Mononuclear cell (primary cell): ENCODE data around the gene GMDS. TPM values are rescaled to one million over a fixed set of nuclear protein-coding genes. Genes with fewer than 3 reads are reported as not detected.

Experiments
- H3K27me3 ChIP-seq: 2 replicates; pipeline ENCODE4 v1.6.0; 2011; ENCODE audit warnings: low read length, control low read depth; ENCODE audit not compliant: insufficient read depth
- H3K4me1 ChIP-seq: 2 replicates; pipeline ENCODE4 v1.5.1; 2011; ENCODE audit warnings: mild to moderate bottlenecking, low read length, control low read depth; ENCODE audit not compliant: insufficient read depth
- H3K4me3 ChIP-seq: 2 replicates; pipeline ENCODE4 v1.5.1; 2011; ENCODE audit warnings: mild to moderate bottlenecking, low read length, moderate library complexity
- H3K9me3 ChIP-seq: 2 replicates; pipeline ENCODE4 v1.5.1; 2011; ENCODE audit warnings: low read depth, mild to moderate bottlenecking, control low read depth, low read length
- total RNA-seq: library from RNA; depleted of rRNA; stranded (reverse); fragments of >200 nt; gene quantifications from one replicate; pipeline ENCODE4 v1.2.3, GENCODE V29; 2012

Gene GMDS
- total RNA-seq, 1 donor, result 10.6 TPM

DNA sequence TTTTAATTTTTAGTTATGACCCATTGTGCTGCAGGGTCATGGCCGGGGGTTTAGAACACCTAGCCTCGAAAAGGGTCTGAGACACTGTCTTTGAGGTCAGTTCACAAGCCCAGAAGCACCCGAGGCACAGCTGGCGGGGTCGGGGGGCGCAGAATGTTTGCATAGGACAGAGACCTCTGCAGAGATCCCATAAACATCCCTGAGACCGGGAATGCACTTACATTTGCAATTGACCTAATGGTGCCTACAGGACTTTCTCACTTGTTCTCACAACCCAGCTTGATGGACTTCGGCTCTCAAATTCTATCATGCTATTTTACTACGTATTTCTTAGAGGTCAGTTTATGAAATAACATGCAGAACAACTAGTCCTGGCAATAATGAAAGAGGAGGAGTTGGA, 669.2 kb downstream of the GMDS start:
- Histone ChIP-seq H3K9me3 (peaks cover 3% of the 10 kb centered on the region), H3K4me1 (no peaks in the 10 kb centered on the region), H3K27me3 (no peaks in the 10 kb centered on the region), H3K4me3 (no peak overlapping the region)

DNA sequence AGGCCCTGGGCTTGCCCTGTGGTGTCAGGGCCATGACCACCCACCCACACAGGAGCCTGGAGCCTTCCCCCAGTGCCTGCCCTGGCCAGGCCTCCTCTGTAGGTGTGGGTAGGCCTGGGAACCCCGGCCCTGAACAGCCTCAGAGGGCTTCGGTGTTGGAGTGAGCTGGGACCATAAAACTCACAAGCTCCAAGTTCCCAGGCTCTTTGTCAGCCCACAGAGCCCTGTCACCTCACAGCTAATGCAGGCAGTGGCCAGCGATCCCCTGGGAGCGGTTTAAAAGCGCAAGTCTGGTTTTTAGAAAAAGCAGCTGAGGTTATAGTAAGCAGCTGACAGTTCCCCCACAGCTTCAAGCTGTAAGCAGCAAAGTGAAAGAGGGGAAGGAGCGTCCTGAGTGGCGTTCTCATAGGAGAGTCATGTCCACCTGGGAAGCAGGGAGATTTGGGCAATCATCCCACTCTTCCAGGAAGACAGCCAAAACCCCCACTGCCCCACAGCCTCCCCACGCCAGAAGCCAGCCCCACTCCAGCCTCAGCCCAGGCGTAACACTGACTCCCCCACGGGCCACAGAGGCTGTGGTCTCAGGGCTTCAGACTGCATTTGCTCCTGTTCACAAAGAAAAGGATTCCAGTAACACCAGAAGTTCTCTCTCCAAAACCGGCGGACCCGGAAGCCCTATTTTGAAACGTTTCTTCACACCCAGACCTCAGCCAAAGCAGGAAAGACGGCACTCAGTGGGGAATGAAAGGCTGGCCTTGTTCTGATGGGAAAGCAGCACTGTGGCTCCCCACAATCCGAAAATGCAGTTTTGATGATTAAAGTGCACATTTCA, 670.0 kb downstream of the GMDS start:
- Histone ChIP-seq H3K9me3 (peaks cover 11% of the 10 kb centered on the region), H3K4me1 (no peaks in the 10 kb centered on the region), H3K27me3 (no peaks in the 10 kb centered on the region), H3K4me3 (no peak overlapping the region)

GRCh38 chr6:1574890-1575209, 670.6 kb downstream of the GMDS start:
- Histone ChIP-seq H3K4me1 (no peaks in the 10 kb centered on the region), H3K27me3 (no peaks in the 10 kb centered on the region), H3K4me3 (no peak overlapping the region), H3K9me3 (peaks cover 16% of the 10 kb centered on the region)

DNA sequence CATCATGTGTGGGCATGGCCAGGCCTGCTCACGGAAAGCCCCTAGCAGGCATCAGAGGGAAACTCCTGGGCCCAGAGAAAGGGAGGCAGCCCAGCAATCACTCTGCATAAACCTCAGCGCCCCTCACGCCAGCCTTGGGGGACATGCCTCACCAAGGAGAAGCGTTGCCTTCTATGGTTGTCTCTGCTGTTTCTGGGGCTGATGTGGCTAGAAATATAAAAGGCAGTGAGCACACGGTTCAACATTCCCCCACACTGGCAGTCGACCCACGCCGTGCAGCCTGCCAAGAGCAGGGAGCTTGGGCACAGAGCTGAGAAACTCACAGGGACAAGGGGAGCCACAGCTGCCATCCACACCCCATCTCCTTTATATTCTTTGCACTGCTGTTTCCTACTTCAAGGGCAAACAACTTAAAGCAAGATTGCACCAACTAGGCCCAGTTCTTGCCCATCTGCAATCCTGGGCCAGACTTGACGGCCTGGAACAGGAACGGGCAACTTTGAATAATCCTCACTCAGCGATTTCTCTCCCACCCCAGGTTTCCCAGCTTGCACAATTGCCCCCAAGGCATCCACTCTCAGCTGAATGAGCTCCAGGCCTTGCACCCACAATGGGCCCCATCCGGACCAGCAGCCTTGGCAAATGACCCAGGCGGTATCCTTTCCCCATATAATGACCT, 671.2 kb downstream of the GMDS start:
- H3K4me1 ChIP-seq, result no peaks in the 10 kb centered on the region
- H3K27me3 ChIP-seq, result no peaks in the 10 kb centered on the region
- no peak overlapping the region for H3K4me3 ChIP-seq
- peaks cover 16% of the 10 kb centered on the region for H3K9me3 ChIP-seq
